GM12878 (cell line): ENCODE results near the gene CHCHD3. TPM values are rescaled to one million over a fixed set of nuclear protein-coding genes. Genes with fewer than 3 reads are reported as not detected.

ENCODE experiments used
- ATAC-seq: fragments of 200-7000 bp; cut with Tn5 transposase; 3 replicates; pipeline ENCODE4 v1.9.1; 2020; ENCODE audit warnings: mild to moderate bottlenecking, moderate library complexity
- BruUV-seq: library from RNA; stranded (reverse); fragments of 400-500 nt; replicated peaks from 2 replicates; lab custom pipeline; 2021; lab: Mats Ljungman, UMichigan
- CTCF ChIA-PET: fragments of 300-600 bp; sonication (Branson Sonifier 250); formaldehyde crosslinking; extraction: SDS; loops from one replicate; lab custom pipeline; 2021; ENCODE audit warnings: inconsistent platforms; lab: Yijun Ruan, JAX
- POLR2A ChIA-PET: fragments of 350-600 bp; formaldehyde crosslinking; extraction: SDS; loops from one replicate; lab custom pipeline; 2021; ENCODE audit warnings: inconsistent platforms; lab: Charles Lee
- RAD21 ChIA-PET: fragments of 300-600 bp; sonication (Branson Sonifier 250); formaldehyde crosslinking; loops from one replicate; lab custom pipeline; 2023; ENCODE audit warnings: antibody characterized with exemption; ENCODE audit not compliant: unreplicated experiment; lab: Charles Lee
- SMC1A ChIA-PET: fragments of 300-600 bp; sonication (Branson Sonifier 250); formaldehyde crosslinking; loops from one replicate; lab custom pipeline; 2023; ENCODE audit not compliant: unreplicated experiment, uncharacterized antibody; lab: Charles Lee
- DNase-seq: peaks from one replicate; pipeline ENCODE4 v3.0.0-alpha.2; 2011; ENCODE audit warnings: low read depth, low spot score
- FAIRE-seq: peaks from 3 replicates; lab custom pipeline; 2011; peaks lifted over from hg19 to GRCh38; lab: Jason Lieb, UNC
- H2AFZ ChIP-seq: 2 replicates; pipeline ENCODE4 v1.6.0; 2011; ENCODE audit warnings: low read depth, low read length, control low read depth; ENCODE audit not compliant: control insufficient read depth
- H3K27ac ChIP-seq: 2 replicates; pipeline ENCODE4 v1.5.1; 2011; ENCODE audit warnings: control low read depth; ENCODE audit not compliant: control insufficient read depth, insufficient read depth
- H3K27me3 ChIP-seq, 2 experiments: replicated peaks in 1 of 2; 2 replicates each; pipeline versions ENCODE4 v1.6.0 to v1.6.1; 2011; ENCODE audit warnings: low read length in 1 of 2; ENCODE audit not compliant: control insufficient read depth in 2 of 2, insufficient read depth in 2 of 2
- H3K36me3 ChIP-seq, 2 experiments: 2 replicates each; pipeline ENCODE4 v1.5.1; 2011; ENCODE audit warnings: low read length in 1 of 2; ENCODE audit not compliant: control insufficient read depth in 2 of 2, insufficient read depth in 2 of 2
- H3K4me1 ChIP-seq: 2 replicates; pipeline ENCODE4 v1.6.1; 2011; ENCODE audit warnings: mild to moderate bottlenecking, low read length, moderate library complexity, mixed read lengths; ENCODE audit not compliant: control insufficient read depth, insufficient read depth
- H3K4me2 ChIP-seq: 2 replicates; pipeline ENCODE4 v1.6.0; 2011; ENCODE audit warnings: control low read depth; ENCODE audit not compliant: control insufficient read depth, insufficient read depth
- H3K4me3 ChIP-seq: fragments of 200-600 bp; sonication (generic); 2 replicates; pipeline ENCODE4 v1.5.1; 2016
- H3K79me2 ChIP-seq: 2 replicates; pipeline ENCODE4 v1.6.0; 2011; ENCODE audit warnings: low read length; ENCODE audit not compliant: control insufficient read depth, insufficient read depth
- H3K9ac ChIP-seq: 2 replicates; pipeline ENCODE4 v1.8.0; 2011; ENCODE audit warnings: low read length, control low read depth, mixed read lengths; ENCODE audit not compliant: control insufficient read depth, insufficient read depth
- H3K9me3 ChIP-seq: replicated peaks from 3 replicates; pipeline ENCODE4 v1.5.1; 2011; ENCODE audit warnings: mild to moderate bottlenecking, low read length; ENCODE audit not compliant: control insufficient read depth, insufficient read depth
- H4K20me1 ChIP-seq: 2 replicates; pipeline ENCODE4 v1.6.0; 2011; ENCODE audit not compliant: control insufficient read depth, insufficient read depth
- ASH2L ChIP-seq: fragments of 300-600, 200-600 bp; sonication (generic); IDR thresholded peaks from 2 replicates; pipeline ENCODE4 v1.6.1; 2017; ENCODE audit warnings: low read depth, mild to moderate bottlenecking, borderline replicate concordance
- ATF2 ChIP-seq: IDR thresholded peaks from 2 replicates; pipeline ENCODE4 v1.6.1; 2012; ENCODE audit warnings: low read length, inconsistent platforms
- EGR1 ChIP-seq, 2 experiments: IDR thresholded peaks; 1 replicate in 1 of 2; 2 replicates in 1 of 2; pipeline ENCODE4 v1.6.1; 2011 to 2012; ENCODE audit warnings: low read depth in 2 of 2, low read length in 2 of 2, borderline replicate concordance in 1 of 2, mild to moderate bottlenecking in 1 of 2, moderate library complexity in 1 of 2
- ETV6 ChIP-seq, 2 experiments: fragments of 450-650 bp in 1 of 2; IDR thresholded peaks in 1 of 2; conservative IDR thresholded peaks in 1 of 2; 2 replicates each; pipeline ENCODE4 v1.6.1; 2014; ENCODE audit warnings: antibody characterized with exemption in 1 of 2, borderline replicate concordance in 1 of 2, low read depth in 1 of 2, mild to moderate bottlenecking in 1 of 2, moderate library complexity in 1 of 2
- FOXM1 ChIP-seq: IDR thresholded peaks from 2 replicates; pipeline ENCODE4 v1.6.1; 2012; ENCODE audit warnings: low read depth, mild to moderate bottlenecking, inconsistent platforms, low read length, moderate library complexity
- HDGF ChIP-seq: fragments of 450-650 bp; IDR thresholded peaks from 2 replicates; pipeline ENCODE4 v1.6.1; 2016; ENCODE audit warnings: antibody characterized with exemption
- IKZF2 ChIP-seq, 2 experiments: fragments of 450-650 bp; IDR thresholded peaks; 2 replicates each; pipeline ENCODE4 v1.6.1; 2017; ENCODE audit warnings: mild to moderate bottlenecking in 2 of 2, moderate library complexity in 2 of 2
- JUNB ChIP-seq: IDR thresholded peaks from 2 replicates; pipeline ENCODE4 v1.6.1; 2016; ENCODE audit warnings: antibody characterized with exemption, mild to moderate bottlenecking
- MAX ChIP-seq: IDR thresholded peaks from 2 replicates; pipeline ENCODE4 v1.6.1; 2012; ENCODE audit warnings: low read depth, low read length, improper control_type of control experiment
- MTA2 ChIP-seq: fragments of 450-650 bp; IDR thresholded peaks from 2 replicates; pipeline ENCODE4 v1.6.1; 2016; ENCODE audit warnings: low read depth, mild to moderate bottlenecking, moderate library complexity
- NFIC ChIP-seq: IDR thresholded peaks from 2 replicates; pipeline ENCODE4 v1.6.1; 2012; ENCODE audit warnings: low read depth, mild to moderate bottlenecking, inconsistent platforms, low read length, moderate library complexity
- NFYB ChIP-seq: IDR thresholded peaks from 2 replicates; pipeline ENCODE4 v1.6.1; 2011; ENCODE audit warnings: low read depth, mild to moderate bottlenecking, low read length, improper control_type of control experiment, moderate library complexity; ENCODE audit not compliant: insufficient read depth
- PAX5 ChIP-seq: IDR thresholded peaks from 2 replicates; pipeline ENCODE4 v1.6.1; 2011; ENCODE audit warnings: low read depth, low read length, borderline replicate concordance
- RCOR1 ChIP-seq: conservative IDR thresholded peaks from 2 replicates; pipeline ENCODE4 v1.6.1; 2012; ENCODE audit warnings: low read depth, low read length, improper control_type of control experiment
- RELA ChIP-seq: fragments of 450-650 bp; IDR thresholded peaks from 2 replicates; pipeline ENCODE4 v1.8.0; 2014; ENCODE audit warnings: borderline replicate concordance; ENCODE audit not compliant: partially characterized antibody
- RUNX3 ChIP-seq: IDR thresholded peaks from 2 replicates; pipeline ENCODE4 v1.6.1; 2012; ENCODE audit warnings: low read length, inconsistent platforms
- STAT1 ChIP-seq: fragments of 450-650 bp; conservative IDR thresholded peaks from 2 replicates; pipeline ENCODE4 v1.6.1; 2014; ENCODE audit warnings: antibody characterized with exemption, mild to moderate bottlenecking
- TBL1XR1 ChIP-seq: IDR thresholded peaks from 2 replicates; pipeline ENCODE4 v1.6.1; 2012; ENCODE audit warnings: low read depth, low read length, improper control_type of control experiment
- in situ Hi-C: fragments of 300-500 bp; cut with MboI; formaldehyde crosslinking; loops from 9 replicates; pipeline ENCODE4 v1.14.3; 2018; ENCODE audit warnings: mixed read lengths
- intact Hi-C: fragments of 100-400 bp; cut with micrococcal nuclease; formaldehyde crosslinking; loops from one replicate; pipeline ENCODE4 v1.14.2; 2022; ENCODE audit not compliant: unreplicated experiment
- polyA plus RNA-seq, 11 experiments: library from polyadenylated mRNA; depleted of rRNA in 4 of 11; unstranded in 6 of 11; stranded (reverse) in 5 of 11; fragments of >200 nt; fragmentation: Nextera tagmentation in 4 of 11; fragmentation: Illumina TruSeq in 1 of 11; extraction: Ambion mirVana in 4 of 11; extraction: Trizol in 1 of 11; gene quantifications; 1 replicate in 1 of 11; 2 replicates in 10 of 11; pipeline versions ENCODE4 v1.2.1 to v1.2.3, GENCODE V29; 2011 to 2016; ENCODE audit warnings: inconsistent platforms in 2 of 11, missing spikeins in 2 of 11, low read depth in 1 of 11
- total RNA-seq, 4 experiments: library from RNA; depleted of rRNA in 3 of 4; stranded (reverse); fragments of >200 nt in 3 of 4; fragmentation: Illumina TruSeq in 1 of 4; extraction: Trizol in 1 of 4; gene quantifications; 2 replicates each; pipeline versions ENCODE4 v1.2.1 to v1.2.3, GENCODE V29; 2013 to 2021
- TF ChIP-seq, protein P1 (sequence below): IDR thresholded peaks from 2 replicates; pipeline ENCODE4 v1.6.1; 2011; ENCODE audit warnings: borderline replicate concordance, low read depth, mild to moderate bottlenecking, moderate library complexity, mixed read lengths, low read length; ENCODE audit not compliant: insufficient read depth; ENCODE audit errors: extremely low read length
- TF ChIP-seq, protein P2 (sequence below): IDR thresholded peaks from 2 replicates; pipeline ENCODE4 v1.6.1; 2011; ENCODE audit warnings: borderline replicate concordance, low read depth, mild to moderate bottlenecking, moderate library complexity, low read length; ENCODE audit not compliant: insufficient read depth, poor library complexity, severe bottlenecking

The CHCHD3 gene
- total and polyA plus RNA-seq, 10 of the 15 experiments (the other 5 are each of a cell fraction or from before 2014, with no cell fraction given), result 38.3 to 178 (median 96.2) TPM

GRCh38 chr7:132830941-132831340 lies 250.9 kb downstream of the CHCHD3 start (continued):
- TF ChIP-seq, protein P1, sequence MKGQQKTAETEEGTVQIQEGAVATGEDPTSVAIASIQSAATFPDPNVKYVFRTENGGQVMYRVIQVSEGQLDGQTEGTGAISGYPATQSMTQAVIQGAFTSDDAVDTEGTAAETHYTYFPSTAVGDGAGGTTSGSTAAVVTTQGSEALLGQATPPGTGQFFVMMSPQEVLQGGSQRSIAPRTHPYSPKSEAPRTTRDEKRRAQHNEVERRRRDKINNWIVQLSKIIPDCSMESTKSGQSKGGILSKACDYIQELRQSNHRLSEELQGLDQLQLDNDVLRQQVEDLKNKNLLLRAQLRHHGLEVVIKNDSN, result no peak

DNA sequence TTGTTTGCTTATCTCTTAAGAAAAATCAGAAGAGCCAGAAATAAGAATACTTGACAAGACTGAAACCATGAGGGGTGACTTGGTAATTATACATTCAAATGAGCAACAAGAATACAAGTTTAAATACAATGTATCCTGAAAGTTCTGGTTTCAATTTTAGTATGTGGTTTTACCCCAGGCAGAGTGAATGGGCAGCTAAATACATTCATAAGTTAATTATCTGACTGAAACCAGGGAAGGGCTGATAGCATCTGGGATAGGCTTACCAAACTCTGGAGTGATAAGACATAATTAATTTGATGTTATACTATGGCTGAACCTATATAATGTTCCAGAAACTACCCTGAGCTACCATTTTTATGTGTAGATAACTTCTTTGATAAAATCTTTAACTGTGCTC lies 253.4 kb downstream of the CHCHD3 start:
- peak; percentile 59 for ATAC-seq
- ChIA-PET POLR2A (interaction anchor here (1.0 kb wide), 1 partner anchor 10 kb away, joined by 3 read pairs; no protein-coding TSS in a partner anchor), RAD21 (interaction anchor here (1.3 kb wide), 1 partner anchor 10 kb away, joined by 4 read pairs; no protein-coding TSS in a partner anchor), CTCF (no interaction called here), SMC1A (interaction anchor here (0.8 to 1.4 kb wide), 4 partner anchors 8 to 39 kb away, joined by 3 read pairs; no protein-coding TSS in a partner anchor)
- no peaks in the 10 kb centered on the region for H3K79me2 ChIP-seq
- no peak overlapping the region for H3K9ac ChIP-seq
- intact Hi-C loops, result no loop called here
- H3K27ac ChIP-seq, result no peak overlapping the region
- no peaks in the 10 kb centered on the region for H3K9me3 ChIP-seq
- in situ Hi-C loops, result no loop called here
- H3K4me3 ChIP-seq, result no peak overlapping the region
- FAIRE-seq, result no peak
- no peak for DNase-seq
- no peak overlapping the region for H3K4me2 ChIP-seq
- H3K36me3 ChIP-seq, result peaks cover 0 to 6% of the 10 kb centered on the region in 2 experiments; a peak in 1 of 4 replicates
- BruUV-seq, result no TSS peak
- no peaks in the 10 kb centered on the region for H4K20me1 ChIP-seq
- H3K4me1 ChIP-seq, result peaks cover 4% of the 10 kb centered on the region; the same call in 1 of the 2 replicates
- H2AFZ ChIP-seq, result no peak overlapping the region
- H3K27me3 ChIP-seq, result no peaks in the 10 kb centered on the region
- TF ChIP-seq, protein P2, sequence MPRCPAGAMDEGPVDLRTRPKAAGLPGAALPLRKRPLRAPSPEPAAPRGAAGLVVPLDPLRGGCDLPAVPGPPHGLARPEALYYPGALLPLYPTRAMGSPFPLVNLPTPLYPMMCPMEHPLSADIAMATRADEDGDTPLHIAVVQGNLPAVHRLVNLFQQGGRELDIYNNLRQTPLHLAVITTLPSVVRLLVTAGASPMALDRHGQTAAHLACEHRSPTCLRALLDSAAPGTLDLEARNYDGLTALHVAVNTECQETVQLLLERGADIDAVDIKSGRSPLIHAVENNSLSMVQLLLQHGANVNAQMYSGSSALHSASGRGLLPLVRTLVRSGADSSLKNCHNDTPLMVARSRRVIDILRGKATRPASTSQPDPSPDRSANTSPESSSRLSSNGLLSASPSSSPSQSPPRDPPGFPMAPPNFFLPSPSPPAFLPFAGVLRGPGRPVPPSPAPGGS, result no peak
- TF ChIP-seq NFYB, result no peak
- TF ChIP-seq EGR1 (IDR thresholded peaks at IDR 0.05; ENCODE audit: borderline replicate concordance in 1 of 2, low read depth in 2 of 2, low read length in 2 of 2), result no peak
- no peak for TF ChIP-seq MAX
- TF ChIP-seq JUNB, result 0 out of 2 replicates have a peak, but pooled peaks have one; percentile 13
- TF ChIP-seq HDGF, result no peak
- no peak for TF ChIP-seq ATF2
- TF ChIP-seq STAT1, result no peak
- 0 out of 4 replicates have a peak, but pooled peaks of 1 of the 2 experiments have one; percentile 20 for TF ChIP-seq IKZF2 (IDR thresholded peaks at IDR 0.05)
- no peak for TF ChIP-seq ETV6 (conservative IDR thresholded peaks at IDR 0.05 in 1 of 2, IDR thresholded peaks at IDR 0.05 in 1 of 2; ENCODE audit: borderline replicate concordance in 1 of 2, low read depth in 1 of 2)
- TF ChIP-seq RELA, result no peak
- no peak for TF ChIP-seq TBL1XR1
- TF ChIP-seq RUNX3, result peak; percentile 15; the same call in 1 of the 2 replicates
- no peak for TF ChIP-seq PAX5
- 0 out of 2 replicates have a peak, but pooled peaks have one; percentile 18 for TF ChIP-seq MTA2
- TF ChIP-seq FOXM1, result no peak
- no peak for TF ChIP-seq ASH2L
- no peak for TF ChIP-seq RCOR1
- TF ChIP-seq NFIC, result no peak
